H9 (cell line): ENCODE results near the gene FALEC. TPM values are rescaled to one million over a fixed set of nuclear protein-coding genes. Genes with fewer than 3 reads are reported as not detected.

Source experiments
- DNase-seq: peaks from one replicate; pipeline ENCODE4 v3.0.0-alpha.2; 2017
- H2AFZ ChIP-seq: one replicate; pipeline ENCODE4 v1.6.1; 2013; ENCODE audit warnings: mild to moderate bottlenecking, low read length, control low read depth, moderate library complexity
- H2AK5ac ChIP-seq: 2 replicates; pipeline ENCODE4 v1.6.1; 2013; ENCODE audit warnings: low read length, control low read depth, mixed read lengths; ENCODE audit not compliant: insufficient read length
- H2BK120ac ChIP-seq: one replicate; pipeline ENCODE4 v1.6.1; 2013; ENCODE audit warnings: low read depth, mild to moderate bottlenecking, low read length, control low read depth, inconsistent platforms; ENCODE audit not compliant: poor library complexity, severe bottlenecking
- H2BK12ac ChIP-seq: 2 replicates; pipeline ENCODE4 v1.6.1; 2013; ENCODE audit warnings: low read length, control low read depth, mixed read lengths, low read depth; ENCODE audit not compliant: insufficient read length
- H2BK15ac ChIP-seq: 2 replicates; pipeline ENCODE4 v1.6.1; 2013; ENCODE audit warnings: low read depth, low read length, control low read depth
- H2BK20ac ChIP-seq: one replicate; pipeline ENCODE4 v1.6.1; 2013; ENCODE audit warnings: low read depth, mild to moderate bottlenecking, low read length, control low read depth, inconsistent platforms; ENCODE audit not compliant: poor library complexity, severe bottlenecking
- H2BK5ac ChIP-seq: 2 replicates; pipeline ENCODE4 v1.6.1; 2013; ENCODE audit warnings: low read length, control low read depth, mixed read lengths; ENCODE audit not compliant: insufficient read length
- H3K14ac ChIP-seq: 2 replicates; pipeline ENCODE4 v1.6.1; 2013; ENCODE audit warnings: low read length, control low read depth; ENCODE audit not compliant: insufficient read depth
- H3K18ac ChIP-seq: 2 replicates; pipeline ENCODE4 v1.6.1; 2013; ENCODE audit warnings: low read depth, mild to moderate bottlenecking, mixed read lengths, low read length, control low read depth; ENCODE audit not compliant: insufficient read length
- H3K23ac ChIP-seq: 2 replicates; pipeline ENCODE4 v1.6.1; 2013; ENCODE audit warnings: low read length, control low read depth, mixed read lengths, low read depth; ENCODE audit not compliant: insufficient read length
- H3K23me2 ChIP-seq: 2 replicates; pipeline ENCODE4 v1.6.1; 2013; ENCODE audit warnings: low read depth, mild to moderate bottlenecking, mixed read lengths, low read length, control low read depth; ENCODE audit not compliant: insufficient read length, poor library complexity, severe bottlenecking
- H3K27ac ChIP-seq: 2 replicates; pipeline ENCODE4 v1.5.1; 2013; ENCODE audit warnings: low read length, control low read depth, mixed read lengths, low read depth; ENCODE audit not compliant: insufficient read length
- H3K27me3 ChIP-seq: 2 replicates; pipeline ENCODE4 v1.6.1; 2013; ENCODE audit warnings: low read length, control low read depth, inconsistent platforms; ENCODE audit not compliant: insufficient read depth
- H3K4ac ChIP-seq: 2 replicates; pipeline ENCODE4 v1.6.1; 2013; ENCODE audit warnings: low read depth, mild to moderate bottlenecking, control low read depth, inconsistent platforms, low read length, moderate library complexity
- H3K4me1 ChIP-seq: 2 replicates; pipeline ENCODE4 v1.6.1; 2013; ENCODE audit warnings: low read length, control low read depth, inconsistent platforms; ENCODE audit not compliant: insufficient read depth
- H3K4me2 ChIP-seq: 2 replicates; pipeline ENCODE4 v1.6.1; 2013; ENCODE audit warnings: low read length, control low read depth, mixed read lengths; ENCODE audit not compliant: insufficient read length, insufficient read depth
- H3K56ac ChIP-seq: 2 replicates; pipeline ENCODE4 v1.6.1; 2013; ENCODE audit warnings: low read depth, mild to moderate bottlenecking, mixed read lengths, low read length, control low read depth; ENCODE audit not compliant: insufficient read length
- H3K79me1 ChIP-seq: 2 replicates; pipeline ENCODE4 v1.6.1; 2013; ENCODE audit warnings: low read depth, mild to moderate bottlenecking, moderate library complexity, low read length, control low read depth, inconsistent platforms; ENCODE audit not compliant: insufficient read depth, poor library complexity, severe bottlenecking
- H3K79me2 ChIP-seq: 2 replicates; pipeline ENCODE4 v1.6.1; 2013; ENCODE audit warnings: low read length, control low read depth, inconsistent platforms; ENCODE audit not compliant: insufficient read depth
- H3K9ac ChIP-seq: 2 replicates; pipeline ENCODE4 v1.6.1; 2013; ENCODE audit warnings: low read length, control low read depth, mixed read lengths; ENCODE audit not compliant: insufficient read length; ENCODE audit errors: extremely low read depth
- H3K9me3 ChIP-seq: one replicate; pipeline ENCODE4 v1.6.1; 2013; ENCODE audit warnings: low read depth, low read length, inconsistent platforms; ENCODE audit not compliant: control insufficient read depth
- H3T11ph ChIP-seq: one replicate; pipeline ENCODE4 v1.6.1; 2013; ENCODE audit warnings: mild to moderate bottlenecking, low read length, control low read depth, inconsistent platforms
- H4K20me1 ChIP-seq: one replicate; pipeline ENCODE4 v1.6.1; 2013; ENCODE audit not compliant: control insufficient read depth, insufficient read length, insufficient read depth
- H4K5ac ChIP-seq: 2 replicates; pipeline ENCODE4 v1.6.1; 2013; ENCODE audit warnings: low read depth, mild to moderate bottlenecking, mixed read lengths, low read length, control low read depth; ENCODE audit not compliant: insufficient read length
- H4K8ac ChIP-seq: replicated peaks from 2 replicates; pipeline ENCODE4 v1.6.1; 2013; ENCODE audit warnings: low read length, control low read depth, mixed read lengths, low read depth; ENCODE audit not compliant: insufficient read length
- H4K91ac ChIP-seq: 2 replicates; pipeline ENCODE4 v1.6.1; 2013; ENCODE audit warnings: low read depth, mild to moderate bottlenecking, moderate library complexity, mixed read lengths, low read length, control low read depth; ENCODE audit not compliant: insufficient read length
- H3K27ac Mint-ChIP-seq, 3 experiments: 2 replicates in 2 of 3; 3 replicates in 1 of 3; pipeline ENCODE4 v1.8.0; 2020 to 2021; ENCODE audit warnings: mixed read lengths in 3 of 3, mild to moderate bottlenecking in 1 of 3, moderate library complexity in 1 of 3
- H3K27me3 Mint-ChIP-seq: 2 replicates; pipeline ENCODE4 v1.8.0; 2021; ENCODE audit warnings: low read depth, mild to moderate bottlenecking, moderate library complexity, mixed read lengths
- H3K36me3 Mint-ChIP-seq, 3 experiments: 2 replicates in 2 of 3; 3 replicates in 1 of 3; pipeline ENCODE4 v1.8.0; 2020 to 2021; ENCODE audit warnings: low read depth in 3 of 3, mixed read lengths in 3 of 3; ENCODE audit not compliant: insufficient read depth in 1 of 3
- H3K4me1 Mint-ChIP-seq, 2 experiments: 2 replicates each; pipeline ENCODE4 v1.8.0; 2020; ENCODE audit warnings: mixed read lengths in 2 of 2
- H3K4me3 Mint-ChIP-seq, 2 experiments: 2 replicates in 1 of 2; 3 replicates in 1 of 2; pipeline ENCODE4 v1.8.0; 2020 to 2021; ENCODE audit warnings: mild to moderate bottlenecking in 2 of 2, mixed read lengths in 2 of 2, moderate library complexity in 1 of 2
- H3K9me3 Mint-ChIP-seq, 2 experiments: 2 replicates in 1 of 2; 3 replicates in 1 of 2; pipeline ENCODE4 v1.8.0; 2020; ENCODE audit warnings: mild to moderate bottlenecking in 2 of 2, mixed read lengths in 2 of 2, moderate library complexity in 1 of 2
- CTCF ChIP-seq: fragments of 200-600 bp; sonication (generic); conservative IDR thresholded peaks from 3 replicates; pipeline ENCODE4 v1.8.0; 2021; ENCODE audit warnings: antibody characterized with exemption, mild to moderate bottlenecking
- WGBS: extraction: QIAGEN DNeasy Blood & Tissue Kit; methylation state at CpG from one replicate; pipeline ENCODE4 v1.1.7; 2013; ENCODE audit warnings: missing lambda C conversion rate, low lambda C conversion rate, mixed read lengths; ENCODE audit not compliant: insufficient read length; ENCODE audit errors: extremely low coverage; 5-methylcytosine and 5-hydroxymethylcytosine counted together
- total RNA-seq: library from RNA; stranded (reverse); gene quantifications from 2 replicates; pipeline ENCODE4 v1.2.1, GENCODE V29; 2021

The FALEC gene
- total RNA-seq, 1 experiment from 2014 or later: not detected

DNA sequence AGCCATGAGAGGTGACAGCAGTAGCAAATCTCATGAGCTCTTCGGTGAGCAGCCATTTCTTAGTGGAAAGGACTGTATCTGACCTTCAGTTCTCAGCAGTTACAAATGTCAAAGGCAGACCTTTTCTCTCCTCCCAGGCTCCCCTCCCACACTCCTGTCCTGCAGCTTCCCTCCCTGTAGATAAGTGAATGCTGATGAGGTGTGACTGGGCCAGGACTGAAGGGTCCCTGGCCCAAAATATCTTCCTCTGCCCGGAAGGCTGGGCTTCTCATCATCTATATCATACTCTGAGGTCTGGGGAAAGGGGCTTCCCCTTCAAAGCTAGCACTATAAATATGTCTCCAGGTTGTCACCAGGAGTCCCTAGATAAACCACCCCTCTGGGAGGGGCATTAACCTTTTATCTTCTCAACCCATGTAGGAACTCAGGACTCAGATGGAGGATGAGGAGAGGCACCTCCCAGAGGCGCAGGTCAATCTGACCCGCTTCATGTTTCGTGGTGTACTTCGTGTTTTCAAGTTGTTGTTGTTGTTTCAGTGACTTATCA is 30.0 kb downstream of the FALEC start:
- DNase-seq: no peak
- Histone ChIP-seq H3T11ph (no peak overlapping the region), H3K4ac (no peak overlapping the region), H4K5ac (no peak overlapping the region), H3K14ac (no peak overlapping the region), H2BK120ac (no peak overlapping the region), H3K23me2 (peaks cover 10% of the 10 kb centered on the region), H4K91ac (no peak overlapping the region), H3K4me2 (no peak overlapping the region), H2AFZ (no peak overlapping the region), H3K27ac (no peak overlapping the region), H2BK12ac (no peak overlapping the region), H3K9ac (no peak overlapping the region), H3K79me1 (no peaks in the 10 kb centered on the region), H2BK15ac (no peak overlapping the region), H3K23ac (no peak overlapping the region), H2BK20ac (no peak overlapping the region), H3K27me3 (peaks cover 3% of the 10 kb centered on the region; the same call in 1 of the 2 replicates), H2BK5ac (no peak overlapping the region), H3K9me3 (no peaks in the 10 kb centered on the region), H3K56ac (no peak overlapping the region), H4K20me1 (no peaks in the 10 kb centered on the region), H3K79me2 (no peaks in the 10 kb centered on the region), H4K8ac (no peak overlapping the region), H3K18ac (no peak overlapping the region), H3K4me1 (no peaks in the 10 kb centered on the region), H2AK5ac (no peak overlapping the region)
- TF ChIP-seq CTCF: no peak
- H3K27me3 Mint-ChIP-seq: peaks cover 31% of the 10 kb centered on the region
- H3K36me3 Mint-ChIP-seq: peaks cover 0 to 2% (median 0%) of the 10 kb centered on the region in 3 experiments; a peak in 2 of 7 replicates
- no CpG with 5 or more reads among the region's 6 CpGs for WGBS
- H3K4me1 Mint-ChIP-seq: peaks cover 6 to 7% of the 10 kb centered on the region in 2 experiments
- H3K4me3 Mint-ChIP-seq: no peak overlapping the region
- no peak overlapping the region for H3K27ac Mint-ChIP-seq
- no peaks in the 10 kb centered on the region for H3K9me3 Mint-ChIP-seq
